Stimulated activated CD4-positive, alpha-beta T cell treated with anti-CD3 and anti-CD28 coated beads, Interleukin-4, amount 100 ng/mL, for 4 hours (primary cell): ENCODE results near the gene MAP3K5.

Experiments
- DNase-seq, 2 experiments: peaks; one replicate each; pipeline ENCODE4 v3.0.0-alpha.2; 2020

The MAP3K5 gene

GRCh38 chr6:136682292-136682691, 110.0 kb downstream of the MAP3K5 start:
- DNase-seq: no peak

- DNase-seq: no peak
Measured at GRCh38 chr6:136677822-136678221, 114.5 kb downstream of the MAP3K5 start.

- no peak for DNase-seq
Measured at GRCh38 chr6:136677344-136677743, 114.9 kb downstream of the MAP3K5 start.

DNA sequence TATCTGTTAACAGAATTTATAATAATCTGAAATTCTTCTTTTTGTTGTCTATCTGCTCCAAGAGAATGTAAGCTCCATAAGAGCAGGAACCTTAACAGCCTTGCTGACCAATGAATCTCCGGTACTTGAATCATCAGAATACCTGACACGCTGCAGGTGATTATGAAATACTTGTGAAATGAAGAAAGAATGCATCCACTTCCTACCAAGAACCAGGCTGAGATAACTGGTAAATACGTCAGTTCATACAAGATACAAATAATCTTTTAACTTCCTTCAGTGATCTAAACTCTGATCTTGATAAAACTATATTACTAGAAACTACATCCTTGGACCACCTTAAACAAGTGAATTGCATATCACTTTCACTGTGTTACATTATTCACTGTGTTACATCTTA, 116.2 kb downstream of the MAP3K5 start:
- DNase-seq: no peak

GRCh38 chr6:136673571-136673970, 118.7 kb downstream of the MAP3K5 start:
- no peak for DNase-seq

DNA sequence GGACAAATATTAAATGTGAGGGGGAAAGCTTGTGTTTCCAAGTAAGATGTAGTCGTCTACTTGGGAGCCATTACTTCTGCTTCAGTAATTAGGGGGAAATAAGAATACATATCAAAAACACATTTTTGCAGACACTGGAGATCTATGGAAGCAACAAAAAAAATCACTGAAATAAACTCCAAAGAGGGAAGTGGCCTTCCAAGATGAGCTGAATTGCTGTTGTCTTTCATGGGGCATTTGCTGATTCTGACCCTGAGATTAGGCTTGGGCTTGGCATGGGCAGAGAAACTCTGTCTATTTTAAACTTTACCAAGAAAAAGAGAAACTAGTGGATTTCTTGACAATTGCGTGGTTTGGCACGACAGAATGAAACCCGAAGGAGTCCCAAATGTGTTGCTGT, 120.1 kb downstream of the MAP3K5 start:
- DNase-seq: no peak

- DNase-seq: no peak
Measured at GRCh38 chr6:136669299-136669699, 123.0 kb downstream of the MAP3K5 start.

- DNase-seq: no peak
Measured at GRCh38 chr6:136668571-136668970, 123.7 kb downstream of the MAP3K5 start.

GRCh38 chr6:136666041-136666440, 126.2 kb downstream of the MAP3K5 start:
- DNase-seq: no peak

DNA sequence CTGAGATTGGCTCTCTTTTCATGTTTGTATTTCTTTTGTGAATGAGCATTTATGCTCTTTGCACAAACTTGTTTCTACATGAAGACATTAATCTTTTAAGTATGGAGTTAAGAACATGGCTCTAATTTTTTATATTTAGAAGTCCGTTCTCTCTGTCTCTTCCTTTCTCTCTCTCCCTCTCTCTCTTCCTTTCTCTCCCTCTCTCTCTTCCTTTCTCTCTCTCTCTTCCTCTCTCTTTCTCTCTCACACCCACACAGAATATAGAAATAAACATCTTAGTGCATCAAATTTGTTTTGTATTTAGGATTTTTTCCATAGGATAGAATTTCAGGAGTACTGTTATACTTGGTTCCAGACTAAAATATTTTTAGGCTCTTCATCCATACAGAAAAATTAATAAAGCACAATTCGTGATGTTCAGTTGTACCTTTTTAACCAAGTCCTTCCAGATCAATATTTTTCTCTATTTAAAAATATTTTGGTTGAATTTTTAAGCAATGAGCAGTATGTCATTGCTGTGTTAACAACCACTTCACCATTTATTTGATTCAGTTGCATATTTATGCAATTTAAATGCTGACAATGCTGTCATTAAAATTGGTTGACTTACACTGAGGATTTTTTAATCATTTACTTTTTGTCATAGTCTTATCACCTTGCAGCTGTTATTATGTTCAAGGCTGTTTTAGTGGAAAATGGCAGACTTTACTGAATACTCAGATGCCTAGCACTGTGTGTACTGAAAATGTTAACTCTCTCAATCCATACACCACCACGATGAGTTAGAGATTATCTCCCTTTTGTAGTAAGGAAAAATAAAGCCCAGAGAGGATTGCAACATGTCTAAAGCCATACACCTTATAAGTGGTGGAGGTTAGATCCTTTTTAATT, 129.7 kb downstream of the MAP3K5 start:
- no peak for DNase-seq

- no peak for DNase-seq
Measured at GRCh38 chr6:136660727-136661126, 131.6 kb downstream of the MAP3K5 start.

DNA sequence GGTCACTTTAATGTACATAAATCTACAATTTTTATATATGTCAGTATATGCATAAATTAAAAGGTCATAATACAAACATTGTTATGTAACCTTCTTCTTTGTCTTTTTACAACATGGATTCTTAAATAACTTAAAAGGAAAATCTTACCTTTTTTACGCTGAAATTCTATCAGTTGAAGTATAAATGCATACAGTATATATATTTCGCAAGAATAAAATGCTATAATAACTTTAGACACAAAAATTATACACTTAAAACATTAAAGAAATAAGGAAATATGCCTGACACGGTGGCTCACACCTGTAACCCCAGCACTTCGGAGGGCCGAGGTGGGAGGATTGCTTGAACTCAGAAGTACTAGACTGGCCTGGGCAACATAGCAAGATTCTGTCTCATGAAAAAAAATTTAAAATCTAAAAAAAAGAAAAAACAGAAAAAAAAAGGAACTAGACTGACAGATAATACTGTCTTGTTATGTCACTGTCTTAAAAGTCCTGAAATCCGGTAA, 132.2 kb downstream of the MAP3K5 start:
- DNase-seq: no peak

DNA sequence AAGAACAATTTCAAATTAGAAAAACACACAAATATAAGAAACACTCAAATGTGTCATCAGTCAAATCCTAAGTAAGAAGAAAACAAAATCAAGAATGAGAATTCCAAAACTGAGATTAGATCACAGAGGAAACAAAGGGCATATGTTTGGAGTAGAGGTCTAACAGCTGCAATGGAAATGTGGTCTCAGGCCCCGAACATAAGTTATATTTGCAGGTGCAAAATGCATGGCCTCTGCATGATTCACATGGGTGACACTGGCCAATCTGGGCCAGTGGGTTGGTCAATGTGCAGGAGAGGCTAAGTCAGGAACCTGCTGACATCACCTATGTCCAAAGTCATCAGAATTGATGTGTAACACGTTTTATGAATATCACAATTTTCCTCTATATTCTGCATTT, 133.6 kb downstream of the MAP3K5 start:
- no peak for DNase-seq

- DNase-seq: no peak
Measured at GRCh38 chr6:136657666-136658065, 134.6 kb downstream of the MAP3K5 start.

DNA sequence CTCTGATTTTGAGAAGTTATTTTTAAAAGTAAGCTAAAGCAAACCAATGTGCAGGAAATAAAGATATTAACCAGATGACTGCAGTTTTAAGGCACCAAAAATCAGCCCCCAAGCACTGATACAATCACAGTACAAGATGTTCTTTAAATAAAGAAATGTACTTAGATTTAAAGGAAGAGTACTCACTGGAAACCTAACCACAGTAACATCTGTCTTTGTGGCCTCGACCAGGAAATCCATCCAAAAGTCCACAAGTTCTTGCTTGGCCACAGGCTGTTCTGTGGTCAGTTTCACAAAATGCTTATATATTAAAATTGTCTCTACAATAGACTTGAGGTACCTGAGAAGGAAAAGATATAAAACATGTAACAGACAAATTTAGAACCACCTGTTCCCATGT, 136.2 kb downstream of the MAP3K5 start:
- DNase-seq: no peak

DNA sequence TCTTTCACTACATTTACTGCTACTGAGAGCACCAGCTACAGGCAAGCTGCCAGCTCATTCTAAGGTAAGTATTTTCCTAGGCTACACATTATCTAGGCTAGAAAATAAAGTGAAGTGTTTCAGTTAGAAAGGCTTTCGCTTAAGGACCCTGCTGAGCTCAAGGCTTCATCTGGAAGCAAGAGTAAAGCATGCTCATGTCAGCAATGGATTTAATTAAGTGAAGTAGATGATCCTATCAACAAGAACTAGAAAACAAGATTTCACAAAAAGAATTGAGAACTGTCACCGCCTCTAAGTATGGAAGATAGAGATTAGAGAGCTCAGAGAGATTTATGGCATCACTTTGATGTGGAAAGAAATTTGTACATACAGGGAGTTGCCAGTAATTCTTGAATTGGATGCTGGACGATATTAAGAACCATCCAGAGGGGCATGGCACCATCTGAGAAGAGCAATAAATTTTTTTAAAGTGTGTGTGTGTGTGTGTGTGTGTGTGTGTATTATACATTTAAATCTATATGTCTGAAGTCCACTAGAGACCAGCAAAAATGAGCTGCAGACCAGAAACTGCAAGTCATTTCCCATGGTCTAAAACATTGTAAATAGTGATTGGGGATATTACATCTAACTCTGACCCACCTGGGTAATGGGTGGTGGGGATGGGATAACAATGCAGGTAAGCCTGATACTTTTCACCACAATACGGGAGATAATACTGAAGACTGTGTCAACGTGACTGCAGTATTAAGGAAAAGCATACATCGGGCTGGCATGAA, 136.8 kb downstream of the MAP3K5 start:
- DNase-seq: no peak

GRCh38 chr6:136654086-136654485, 138.2 kb downstream of the MAP3K5 start:
- no peak for DNase-seq

DNA sequence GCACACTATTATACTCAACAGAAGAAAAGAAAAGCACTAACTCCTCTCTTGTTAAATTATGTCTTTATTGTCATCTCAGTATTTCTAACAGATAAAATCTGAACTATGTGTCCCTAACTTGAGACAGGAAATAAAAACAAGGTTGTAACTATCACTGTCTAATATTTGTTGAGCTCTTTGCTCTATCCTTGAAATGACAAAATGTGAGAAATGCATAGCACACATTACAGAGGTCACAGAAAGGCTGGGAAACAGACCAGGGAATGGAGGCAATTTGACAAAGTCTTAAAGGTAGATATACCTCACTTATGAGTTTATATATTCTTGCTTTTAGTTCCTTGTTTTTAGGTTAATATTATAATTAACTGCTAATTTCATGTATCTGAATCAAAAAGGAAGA, 139.6 kb downstream of the MAP3K5 start:
- DNase-seq: no peak

DNA sequence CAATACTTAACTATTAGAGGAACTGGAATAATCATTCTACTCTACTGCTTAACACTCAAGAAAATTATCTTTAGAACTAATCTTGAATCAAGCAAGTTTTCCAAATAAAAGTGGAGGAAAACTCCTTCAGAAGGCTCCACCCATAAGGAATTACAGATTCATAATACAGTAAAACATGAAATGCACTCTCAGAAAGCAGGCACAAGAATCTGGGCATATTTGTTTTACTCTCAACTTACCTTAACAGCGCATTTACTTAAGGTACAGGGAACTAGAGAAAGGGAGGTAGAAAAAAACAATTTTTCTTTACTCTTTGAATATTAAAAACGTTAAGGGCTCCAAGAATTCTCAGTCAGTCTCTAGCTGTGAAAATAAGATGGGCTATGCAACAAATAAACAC, 140.3 kb downstream of the MAP3K5 start:
- no peak for DNase-seq

DNA sequence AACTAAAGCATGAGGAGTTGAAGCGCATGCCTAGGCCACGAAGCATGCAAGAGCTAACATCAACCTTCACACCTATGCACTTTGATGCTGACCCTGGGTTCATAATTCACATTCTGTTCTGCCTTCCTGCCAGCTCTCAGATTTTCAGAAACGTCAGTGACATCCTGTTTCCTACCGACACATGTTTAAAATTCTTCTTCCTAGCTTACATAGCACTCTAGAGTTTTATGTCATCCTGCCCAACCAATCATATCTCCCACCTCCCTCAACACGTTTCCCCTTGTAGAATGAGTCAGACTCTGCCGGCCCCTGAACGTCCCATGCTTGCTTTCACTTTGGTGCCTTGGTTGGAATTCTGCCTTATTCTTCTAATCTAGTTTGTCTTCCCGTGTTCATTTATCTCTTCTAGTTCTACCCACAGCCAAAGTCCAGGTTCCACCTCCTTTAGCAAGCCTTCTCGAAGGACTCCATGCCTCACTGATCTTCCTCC, 144.9 kb downstream of the MAP3K5 start:
- peak in 1 of 2 experiments; percentile 56 for DNase-seq

DNA sequence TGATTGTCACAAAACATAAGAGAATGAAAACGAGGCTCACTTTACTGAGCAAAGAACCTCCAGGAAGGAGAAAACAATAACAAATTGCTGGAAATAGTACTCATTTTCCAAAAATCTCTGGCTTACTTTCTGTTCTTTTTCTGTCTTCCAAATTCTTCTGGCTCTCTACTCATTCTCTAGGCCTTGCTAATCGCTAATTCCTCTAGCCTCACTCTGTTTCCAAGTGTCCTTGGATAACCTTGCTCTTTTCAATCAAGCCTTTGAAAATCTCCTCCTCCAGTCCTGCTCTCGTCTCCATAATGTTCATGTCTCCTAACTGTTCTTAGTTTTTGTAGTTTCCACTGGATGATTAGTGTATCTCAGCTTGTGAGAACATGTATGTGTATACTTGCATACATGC, 145.9 kb downstream of the MAP3K5 start:
- DNase-seq: no peak

- DNase-seq: no peak
Measured at GRCh38 chr6:136644597-136644952, 147.7 kb downstream of the MAP3K5 start.

- DNase-seq: peak; percentile 65 to 79
Measured at GRCh38 chr6:136643850-136644596, 148.3 kb downstream of the MAP3K5 start.
